ENCODE measurements around the gene MPND.

Gene MPND

GRCh38 chr19:4350111-4350510, 6.7 kb downstream of the MPND start:
- no peak for DNase-seq

DNA sequence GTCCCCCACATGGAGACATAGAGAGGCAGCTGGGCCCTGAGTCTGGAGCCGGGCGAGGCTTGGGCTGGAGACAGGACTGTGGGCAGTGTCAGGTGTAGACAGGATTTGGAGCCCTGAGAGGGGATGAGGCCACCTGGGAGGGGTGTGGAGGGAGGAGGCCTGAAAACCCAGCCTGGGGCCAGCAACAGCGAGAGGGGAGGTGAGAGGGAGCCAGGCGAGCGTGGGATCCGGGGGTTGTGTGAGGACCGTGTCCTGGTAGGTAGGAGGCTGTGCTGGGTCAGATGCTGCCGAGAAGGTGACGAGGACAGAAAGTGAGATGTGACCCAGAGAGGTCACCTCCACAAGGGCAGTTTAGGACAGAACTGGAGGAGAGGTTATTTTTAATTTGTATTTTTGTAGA, 7.4 kb downstream of the MPND start:
- no peak for DNase-seq

- peak; percentile 70 for DNase-seq
Measured at GRCh38 chr19:4352701-4353121, 9.3 kb downstream of the MPND start.

DNA sequence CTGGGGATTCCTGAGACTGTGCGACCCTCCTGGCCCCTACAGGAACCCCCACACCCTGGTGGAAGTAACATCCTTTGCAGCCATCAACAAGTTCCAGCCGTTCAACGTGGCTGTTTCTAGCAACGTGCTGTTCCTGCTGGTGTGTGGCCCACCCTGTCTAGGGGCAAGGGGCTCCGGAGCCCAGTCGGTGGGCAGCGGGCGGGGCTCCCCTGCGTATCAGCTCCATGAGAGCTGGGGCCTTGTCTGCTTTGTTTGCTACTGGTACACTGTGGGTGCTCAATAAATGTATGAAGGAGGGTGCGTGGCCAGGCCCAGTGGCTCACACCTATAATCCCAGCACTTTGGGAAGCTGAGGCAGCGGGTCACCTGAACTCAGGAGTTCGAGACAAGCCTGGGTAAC, 10.9 kb downstream of the MPND start:
- no peak for DNase-seq

- DNase-seq, result no peak
Measured at GRCh38 chr19:4354897-4355296, 11.5 kb downstream of the MPND start.

GRCh38 chr19:4357095-4357797, 13.9 kb downstream of the MPND start:
- no peak for DNase-seq

GRCh38 chr19:4357921-4358326, 14.6 kb downstream of the MPND start:
- DNase-seq, result no peak

DNA sequence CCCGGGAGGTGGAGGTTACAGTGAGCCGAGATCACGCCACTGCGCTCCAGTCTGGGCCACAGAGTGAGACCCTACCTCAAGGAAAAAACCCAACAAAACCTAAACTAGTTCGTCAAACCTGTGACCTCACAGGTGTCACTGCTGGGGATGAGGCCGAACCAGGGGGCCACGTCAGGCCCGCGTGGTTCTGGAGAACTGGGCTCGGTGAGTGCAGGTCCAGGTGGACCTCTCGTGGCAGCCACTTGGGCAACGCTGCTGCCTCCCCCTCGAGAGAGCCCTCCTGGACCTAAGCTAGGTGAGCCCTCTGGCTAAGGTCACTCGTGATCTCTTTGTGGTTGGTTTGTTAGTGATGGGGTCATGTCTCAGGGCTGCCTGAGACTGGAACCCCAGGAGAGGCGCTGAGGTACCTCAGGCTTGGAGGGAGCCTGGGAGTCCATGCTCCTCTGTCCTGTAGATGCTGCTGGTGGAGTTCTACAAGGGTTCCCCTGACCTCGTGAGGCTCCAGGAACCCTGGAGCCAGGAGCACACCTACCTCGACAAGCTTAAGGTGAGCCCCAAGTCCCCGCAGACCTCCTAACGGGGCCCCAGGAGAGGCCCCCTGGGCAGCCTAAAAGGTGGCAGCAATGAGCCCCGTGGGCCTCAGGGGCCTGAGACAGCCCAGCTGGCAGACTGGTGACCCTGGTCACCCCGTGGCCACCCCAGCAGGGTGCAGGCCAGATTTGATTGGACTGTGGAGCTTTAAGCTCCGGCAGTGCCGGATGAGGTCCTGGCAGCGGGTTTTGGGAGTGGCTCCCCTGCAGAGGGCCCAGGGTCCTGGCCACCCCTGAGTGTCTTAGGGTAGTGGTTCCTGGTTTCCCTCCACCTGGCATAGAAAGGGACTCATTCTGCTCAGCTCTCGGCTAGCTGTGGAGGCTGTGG, 15.6 kb downstream of the MPND start:
- DNase-seq, result no peak

- no peak for DNase-seq
Measured at GRCh38 chr19:4359627-4360000, 16.3 kb downstream of the MPND start.

GRCh38 chr19:4360081-4360569, 16.8 kb downstream of the MPND start:
- DNase-seq, result no peak

- DNase-seq, result no peak
Measured at GRCh38 chr19:4360641-4361151, 17.3 kb downstream of the MPND start.

DNA sequence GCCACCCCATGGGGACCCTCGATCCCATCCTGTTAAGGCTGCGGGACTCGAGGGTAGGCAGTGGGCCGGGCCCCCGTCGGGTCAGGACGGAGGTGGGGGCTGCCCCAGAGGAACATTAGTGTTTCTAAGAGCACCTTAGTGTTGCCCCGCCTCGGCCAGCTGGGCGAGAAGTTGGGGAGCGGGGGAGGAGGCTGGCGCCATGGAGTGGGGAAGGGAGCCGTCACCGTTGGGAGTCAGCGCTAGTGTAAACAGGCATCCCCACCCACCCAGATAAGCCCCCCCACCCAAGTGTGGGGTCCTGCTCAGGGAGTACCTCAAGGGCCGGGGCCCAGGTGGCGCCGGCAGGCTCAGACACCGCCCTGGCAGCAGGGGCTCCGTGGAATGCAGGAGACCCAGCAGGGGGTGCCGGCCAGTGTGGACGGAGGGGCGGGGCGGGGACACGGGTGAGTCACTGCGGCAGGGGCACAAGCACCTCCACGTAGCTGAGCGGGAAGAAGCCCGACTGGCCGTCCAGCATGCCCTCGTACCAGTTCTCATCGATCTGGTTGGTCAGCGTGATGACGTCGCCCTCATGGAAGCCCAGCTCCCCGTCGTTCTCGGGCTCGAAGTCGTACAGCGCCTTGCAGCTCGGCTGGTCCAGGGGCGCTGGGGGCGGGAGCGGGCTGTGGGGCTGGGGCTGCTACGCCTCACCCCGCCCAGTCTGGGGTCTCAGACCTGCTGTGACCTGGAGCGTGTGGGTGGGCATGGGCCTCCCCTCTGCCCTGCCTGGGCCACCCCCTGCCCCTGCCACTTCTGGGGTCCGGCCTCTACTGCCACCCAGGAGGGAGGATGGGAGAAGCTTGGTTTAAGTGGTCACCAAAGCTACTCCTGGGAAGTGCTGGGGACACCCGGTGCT, 18.0 kb downstream of the MPND start:
- DNase-seq, result no peak

- DNase-seq, result no peak
Measured at GRCh38 chr19:4362101-4362828, 18.9 kb downstream of the MPND start.

GRCh38 chr19:4362831-4363545, 19.6 kb downstream of the MPND start:
- no peak for DNase-seq

DNA sequence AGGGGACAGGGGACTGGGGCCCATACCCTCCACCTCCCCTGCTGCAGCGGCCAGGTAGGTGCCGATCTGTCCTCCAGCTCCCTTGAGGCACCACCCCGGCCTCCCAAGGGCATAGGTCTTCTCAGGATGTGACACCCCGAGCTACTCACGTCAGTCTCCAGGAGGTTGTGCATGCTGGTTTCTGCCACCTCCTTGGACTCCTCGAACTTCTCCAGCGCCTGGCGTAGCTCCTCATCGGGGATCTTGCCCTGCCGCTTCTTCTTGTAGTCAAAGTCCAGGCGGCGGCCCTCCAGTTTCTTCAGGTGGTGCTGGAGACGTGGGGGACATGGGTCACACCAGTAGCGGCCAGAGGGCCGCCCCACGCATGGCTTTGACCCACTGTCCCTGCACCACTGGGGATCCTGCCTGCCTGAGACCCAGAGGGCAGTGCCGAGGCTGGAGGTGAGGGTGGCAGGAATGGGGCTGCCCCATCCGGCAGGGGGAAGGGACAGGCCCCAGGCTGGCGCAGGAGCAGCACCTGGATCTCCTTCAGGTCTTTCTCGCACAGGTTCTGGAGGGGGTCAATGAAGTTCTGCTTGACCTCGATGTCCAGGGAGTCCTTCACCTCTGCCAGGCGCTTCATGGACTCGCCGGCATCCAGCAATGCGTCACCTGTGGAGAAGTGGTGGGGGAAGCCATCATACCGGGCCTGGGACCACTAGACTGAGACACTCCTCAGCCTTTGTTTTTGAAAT, 20.4 kb downstream of the MPND start:
- no peak for DNase-seq

- DNase-seq, result no peak
Measured at GRCh38 chr19:4365341-4365740, 22.0 kb downstream of the MPND start.

DNA sequence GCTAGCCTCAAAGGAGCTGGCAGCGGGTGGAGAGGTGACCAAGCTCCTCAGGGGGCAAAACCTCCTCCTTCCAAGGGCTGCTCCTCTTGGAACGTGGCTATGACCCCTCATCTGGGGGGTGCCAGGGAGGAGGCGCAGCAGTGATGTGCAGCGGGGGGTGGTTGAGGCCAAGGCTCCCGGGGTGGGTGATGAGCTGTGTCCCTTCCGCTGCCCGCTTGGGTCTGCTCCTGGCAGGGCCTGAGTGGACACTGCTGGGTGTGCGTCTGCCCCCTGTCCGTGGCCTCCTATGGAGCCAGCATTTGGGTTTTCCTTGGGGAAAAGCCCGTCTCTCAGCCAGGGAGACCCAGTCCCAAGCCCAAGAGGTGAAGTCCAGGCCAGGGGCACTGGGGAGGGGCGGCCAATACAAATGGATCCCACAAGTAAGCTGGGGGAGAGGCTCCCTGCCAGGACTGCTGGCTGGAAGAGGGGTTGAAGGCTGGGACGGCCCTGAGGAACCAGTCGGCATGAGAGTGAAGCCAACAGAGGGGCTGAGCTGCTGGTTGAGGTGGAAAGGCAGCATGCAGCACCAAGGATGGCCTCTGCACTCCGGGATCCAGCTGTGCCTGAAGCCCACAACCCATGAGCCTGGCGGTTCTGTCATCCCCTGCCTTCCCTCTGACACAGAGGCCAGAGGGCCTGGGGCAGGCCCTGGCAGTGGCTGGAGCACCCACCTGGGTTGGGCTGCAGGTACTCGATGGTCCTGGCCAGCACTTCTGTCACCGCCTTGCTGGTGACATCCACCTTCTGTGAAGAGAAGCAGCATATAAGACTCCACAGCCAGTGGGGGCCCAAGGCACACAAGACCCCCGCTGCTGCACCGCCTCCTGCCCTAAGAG, 22.7 kb downstream of the MPND start:
- no peak for DNase-seq

GRCh38 chr19:4366666-4367335, 23.4 kb downstream of the MPND start:
- DNase-seq, result no peak

- DNase-seq, result no peak
Measured at GRCh38 chr19:4367336-4367723, 24.0 kb downstream of the MPND start.
